ENCODE data around the gene SGK1.
"Not testable (repeated sequence)": the region's sequence is repeated elsewhere in the genome, so short reads cannot be mapped to it uniquely, and the experiment has no call there.

Gene SGK1

GRCh38 chr6:134182528-134182927 lies 135.4 kb downstream of the SGK1 start:
- DNase-seq = no peak

- not testable (repeated sequence) for DNase-seq
Observed at GRCh38 chr6:134181726-134182125, 136.2 kb downstream of the SGK1 start.

GRCh38 chr6:134181251-134181650 lies 136.7 kb downstream of the SGK1 start:
- not testable (repeated sequence) for DNase-seq

GRCh38 chr6:134180540-134180939 lies 137.4 kb downstream of the SGK1 start:
- not testable (repeated sequence) for DNase-seq

- DNase-seq = no peak
Observed at GRCh38 chr6:134178161-134179044, 139.5 kb downstream of the SGK1 start.

- no peak for DNase-seq
Observed at GRCh38 chr6:134177753-134178160, 140.2 kb downstream of the SGK1 start.

GRCh38 chr6:134177236-134177635 lies 140.7 kb downstream of the SGK1 start:
- no peak for DNase-seq

- DNase-seq = no peak
Observed at GRCh38 chr6:134176264-134176975, 141.5 kb downstream of the SGK1 start.

- DNase-seq = no peak
Observed at GRCh38 chr6:134175532-134176263, 142.2 kb downstream of the SGK1 start.

GRCh38 chr6:134174672-134175531 lies 143.0 kb downstream of the SGK1 start:
- peak; percentile 46 for DNase-seq

- DNase-seq = peak; percentile 38
Observed at GRCh38 chr6:134173936-134174671, 143.8 kb downstream of the SGK1 start.

- DNase-seq = no peak
Observed at GRCh38 chr6:134173366-134173725, 144.6 kb downstream of the SGK1 start.

- DNase-seq = no peak
Observed at GRCh38 chr6:134172706-134173365, 145.1 kb downstream of the SGK1 start.

- no peak for DNase-seq
Observed at GRCh38 chr6:134172020-134172705, 145.7 kb downstream of the SGK1 start.

- DNase-seq = no peak
Observed at GRCh38 chr6:134171517-134171916, 146.4 kb downstream of the SGK1 start.

- DNase-seq = no peak
Observed at GRCh38 chr6:134170844-134171243, 147.1 kb downstream of the SGK1 start.

- DNase-seq = no peak
Observed at GRCh38 chr6:134169871-134170486, 147.9 kb downstream of the SGK1 start.

GRCh38 chr6:134168590-134169208 lies 149.2 kb downstream of the SGK1 start:
- no peak for DNase-seq

GRCh38 chr6:134166511-134167261 lies 151.2 kb downstream of the SGK1 start:
- DNase-seq = no peak
